IMR-90 (cell line): ENCODE measurements around the gene COQ2. TPM values are rescaled to one million over a fixed set of nuclear protein-coding genes. Genes with fewer than 3 reads are reported as not detected.
A peak's percentile ranks its signal among the peaks of the same experiment; 100 is the strongest.

ENCODE experiments used
- ATAC-seq: fragments of 200-7000 bp; cut with Tn5 transposase; 2 replicates; pipeline ENCODE4 v1.9.1; 2020; ENCODE audit warnings: low read depth, mild to moderate bottlenecking, moderate library complexity
- Bru-seq: library from RNA; stranded (reverse); fragments of 400-500 nt; gene quantifications from one replicate; lab custom pipeline; 2021; lab: Mats Ljungman, UMichigan
- BruChase-seq, 2 experiments: library from RNA; stranded (reverse); fragments of 400-500 nt; gene quantifications; one replicate each; lab custom pipeline; 2021; lab: Mats Ljungman, UMichigan
- BruUV-seq: library from RNA; stranded (reverse); fragments of 400-500 nt; replicated peaks from 2 replicates; lab custom pipeline; 2021; lab: Mats Ljungman, UMichigan
- CTCF ChIA-PET: fragments of 300-600 bp; formaldehyde crosslinking; extraction: SDS; loops from one replicate; lab custom pipeline; 2021; ENCODE audit warnings: antibody characterized with exemption; lab: Yijun Ruan, JAX
- POLR2A ChIA-PET: fragments of 300-600 bp; sonication (Branson Sonifier 250); formaldehyde crosslinking; loops from one replicate; lab custom pipeline; 2022; ENCODE audit warnings: antibody characterized with exemption; ENCODE audit not compliant: unreplicated experiment; lab: Charles Lee
- DNase-seq: peaks from one replicate; pipeline ENCODE4 v3.0.0; 2013
- H2AFZ ChIP-seq: replicated peaks from 2 replicates; pipeline ENCODE3; 2013; ENCODE audit warnings: low read length, mild to moderate bottlenecking; ENCODE audit not compliant: poor library complexity
- H2AK5ac ChIP-seq: 2 replicates; pipeline ENCODE4 v1.6.1; 2013; ENCODE audit warnings: low read depth, low read length, inconsistent platforms
- H2AK9ac ChIP-seq: replicated peaks from 2 replicates; pipeline ENCODE3; 2013; ENCODE audit warnings: mild to moderate bottlenecking, low read depth, low read length, moderate library complexity; ENCODE audit not compliant: poor library complexity
- H2BK120ac ChIP-seq: 2 replicates; pipeline ENCODE4 v1.6.1; 2013; ENCODE audit warnings: low read depth, low read length, inconsistent platforms
- H2BK15ac ChIP-seq: 3 replicates; pipeline ENCODE4 v1.6.1; 2013; ENCODE audit warnings: low read depth, low read length, inconsistent platforms
- H2BK20ac ChIP-seq: 2 replicates; pipeline ENCODE4 v1.6.1; 2013; ENCODE audit warnings: low read depth, mild to moderate bottlenecking, inconsistent platforms, low read length, moderate library complexity
- H2BK5ac ChIP-seq: 2 replicates; pipeline ENCODE4 v1.6.1; 2013; ENCODE audit warnings: mild to moderate bottlenecking, low read depth, low read length, inconsistent platforms; ENCODE audit not compliant: poor library complexity, severe bottlenecking
- H3K14ac ChIP-seq: replicated peaks from 2 replicates; pipeline ENCODE4 v1.6.1; 2013; ENCODE audit warnings: low read depth, low read length, inconsistent platforms
- H3K18ac ChIP-seq: 2 replicates; pipeline ENCODE4 v1.6.1; 2013; ENCODE audit warnings: low read depth, low read length, control low read depth
- H3K23ac ChIP-seq: 2 replicates; pipeline ENCODE4 v1.6.1; 2013; ENCODE audit warnings: low read depth, low read length, inconsistent platforms
- H3K27ac ChIP-seq: 2 replicates; pipeline ENCODE4 v1.5.1; 2013; ENCODE audit warnings: mild to moderate bottlenecking, control low read depth, low read length; ENCODE audit not compliant: insufficient read depth
- H3K27me3 ChIP-seq: 2 replicates; pipeline ENCODE4 v1.6.1; 2013; ENCODE audit warnings: low read length; ENCODE audit not compliant: control insufficient read depth, insufficient read depth
- H3K36me3 ChIP-seq: 2 replicates; pipeline ENCODE4 v1.6.1; 2013; ENCODE audit warnings: low read length, mixed read lengths; ENCODE audit not compliant: control insufficient read depth, insufficient read depth
- H3K4ac ChIP-seq: 2 replicates; pipeline ENCODE4 v1.6.1; 2013; ENCODE audit warnings: low read depth, low read length, inconsistent platforms
- H3K4me1 ChIP-seq: 2 replicates; pipeline ENCODE4 v1.6.1; 2013; ENCODE audit warnings: low read length, mixed read lengths; ENCODE audit not compliant: control insufficient read depth, insufficient read depth
- H3K4me2 ChIP-seq: 2 replicates; pipeline ENCODE4 v1.6.1; 2013; ENCODE audit warnings: low read depth, mild to moderate bottlenecking, control low read depth, low read length, moderate library complexity
- H3K4me3 ChIP-seq: 2 replicates; pipeline ENCODE4 v1.5.1; 2013; ENCODE audit warnings: low read depth, mild to moderate bottlenecking, control low read depth, low read length, moderate library complexity; ENCODE audit not compliant: insufficient read depth
- H3K56ac ChIP-seq: 2 replicates; pipeline ENCODE4 v1.6.1; 2013; ENCODE audit warnings: low read length, inconsistent platforms; ENCODE audit not compliant: insufficient read depth; ENCODE audit errors: extremely low read depth
- H3K79me1 ChIP-seq, 2 experiments: 2 replicates each; pipeline ENCODE4 v1.6.1; 2013; ENCODE audit warnings: low read length in 2 of 2, inconsistent platforms in 1 of 2, low read depth in 1 of 2
- H3K9ac ChIP-seq: 2 replicates; pipeline ENCODE4 v1.6.1; 2013; ENCODE audit warnings: low read depth, low read length, control low read depth
- H3K9me1 ChIP-seq: 2 replicates; pipeline ENCODE4 v1.6.1; 2013; ENCODE audit warnings: low read length, inconsistent platforms; ENCODE audit not compliant: insufficient read depth
- H3K9me3 ChIP-seq: 2 replicates; pipeline ENCODE4 v1.6.1; 2013; ENCODE audit warnings: low read length; ENCODE audit not compliant: control insufficient read depth, insufficient read depth
- H4K20me1 ChIP-seq: 2 replicates; pipeline ENCODE4 v1.6.1; 2013; ENCODE audit warnings: low read length, inconsistent platforms; ENCODE audit not compliant: insufficient read depth
- H4K5ac ChIP-seq: 2 replicates; pipeline ENCODE4 v1.6.1; 2013; ENCODE audit warnings: mild to moderate bottlenecking, low read depth, low read length, control low read depth
- H4K8ac ChIP-seq, 2 experiments: 2 replicates each; pipeline ENCODE4 v1.6.1; 2013; ENCODE audit warnings: low read depth in 2 of 2, low read length in 2 of 2, control low read depth in 1 of 2, inconsistent platforms in 1 of 2
- H4K91ac ChIP-seq: 2 replicates; pipeline ENCODE4 v1.6.1; 2013; ENCODE audit warnings: low read depth, low read length, inconsistent platforms; ENCODE audit not compliant: insufficient read depth
- CEBPB ChIP-seq: IDR thresholded peaks from 2 replicates; pipeline ENCODE4 v1.6.1; 2012; ENCODE audit warnings: low read depth, low read length, improper control_type of control experiment
- FOS ChIP-seq: fragments of 150-350 bp; IDR thresholded peaks from 2 replicates; pipeline ENCODE4 v1.6.1; 2016; ENCODE audit warnings: low read depth, low read length
- MXI1 ChIP-seq: IDR thresholded peaks from 2 replicates; pipeline ENCODE4 v1.6.1; 2012; ENCODE audit warnings: low read depth, mild to moderate bottlenecking, low read length, moderate library complexity, borderline replicate concordance
- POLR2A ChIP-seq: IDR thresholded peaks from 2 replicates; pipeline ENCODE4 v1.6.1; 2012; ENCODE audit warnings: mild to moderate bottlenecking, low read depth, low read length
- RAD21 ChIP-seq: IDR thresholded peaks from 2 replicates; pipeline ENCODE4 v1.6.1; 2012; ENCODE audit warnings: low read length, improper control_type of control experiment
- RCOR1 ChIP-seq: IDR thresholded peaks from 2 replicates; pipeline ENCODE4 v1.6.1; 2012; ENCODE audit warnings: mild to moderate bottlenecking, low read length, improper control_type of control experiment; ENCODE audit not compliant: insufficient replicate concordance
- SMC3 ChIP-seq: fragments of 150-350 bp; IDR thresholded peaks from 2 replicates; pipeline ENCODE4 v1.6.1; 2016; ENCODE audit warnings: low read depth, mild to moderate bottlenecking, antibody characterized with exemption, low read length, moderate library complexity
- WGBS, 2 experiments: methylation state at CpG; one replicate each; pipeline versions ENCODE4 v1.1.5 to v1.1.7; 2013; ENCODE audit warnings: missing lambda C conversion rate in 2 of 2; ENCODE audit not compliant: insufficient read length in 1 of 2; ENCODE audit errors: extremely low coverage in 2 of 2; 5-methylcytosine and 5-hydroxymethylcytosine counted together
- dilution Hi-C: fragments of 300-500 bp; cut with HindIII; formaldehyde crosslinking; loops from one replicate; pipeline ENCODE4 v1.14.3; 2018; ENCODE audit warnings: low sequenced_read_pairs; ENCODE audit not compliant: unreplicated experiment
- in situ Hi-C: fragments of 300-500 bp; cut with MboI; formaldehyde crosslinking; loops from 3 replicates; pipeline ENCODE4 v1.14.3; 2019; ENCODE audit warnings: low sequenced_read_pairs, inconsistent platforms, mixed read lengths
- intact Hi-C: fragments of 100-400 bp; cut with micrococcal nuclease; formaldehyde crosslinking; loops from 2 replicates; pipeline ENCODE4 v1.10.0; 2022
- long read RNA-seq: library from polyadenylated mRNA; unstranded; transcript quantifications from one replicate; pipeline ENCODE4 v2.0.0, GENCODE V29; 2021; ENCODE audit not compliant: unreplicated experiment
- polyA plus RNA-seq, 3 experiments: library from polyadenylated mRNA; depleted of rRNA; stranded (reverse); fragments of >200 nt; gene quantifications; 2 replicates each; pipeline ENCODE4 v1.2.3, GENCODE V29; 2012; ENCODE audit warnings: low replicate concordance in 1 of 3
- total RNA-seq: library from RNA; depleted of rRNA; stranded (reverse); fragments of >200 nt; gene quantifications from 2 replicates; pipeline ENCODE4 v1.2.3, GENCODE V29; 2012; rRNA removed
- TF ChIP-seq, protein P1 (sequence below): fragments of 150-350 bp; IDR thresholded peaks from 2 replicates; pipeline ENCODE4 v1.6.1; 2017; ENCODE audit warnings: mild to moderate bottlenecking, antibody characterized with exemption, low read length, low read depth
- TF ChIP-seq, protein P2 (sequence below): conservative IDR thresholded peaks from 2 replicates; pipeline ENCODE4 v1.5.1; 2012; ENCODE audit warnings: mild to moderate bottlenecking, low read depth, low read length, improper control_type of control experiment

The COQ2 gene, protein sequence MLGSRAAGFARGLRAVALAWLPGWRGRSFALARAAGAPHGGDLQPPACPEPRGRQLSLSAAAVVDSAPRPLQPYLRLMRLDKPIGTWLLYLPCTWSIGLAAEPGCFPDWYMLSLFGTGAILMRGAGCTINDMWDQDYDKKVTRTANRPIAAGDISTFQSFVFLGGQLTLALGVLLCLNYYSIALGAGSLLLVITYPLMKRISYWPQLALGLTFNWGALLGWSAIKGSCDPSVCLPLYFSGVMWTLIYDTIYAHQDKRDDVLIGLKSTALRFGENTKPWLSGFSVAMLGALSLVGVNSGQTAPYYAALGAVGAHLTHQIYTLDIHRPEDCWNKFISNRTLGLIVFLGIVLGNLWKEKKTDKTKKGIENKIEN
- 7.3 and 8.9 TPM in 2 replicates for total RNA-seq
- 7.4 and 7.9 TPM in 2 replicates for polyA plus RNA-seq (2012; rRNA removed)
- 3.7 TPM in 2 replicates for polyA plus RNA-seq (2012; cell fraction: cytosol; rRNA removed)
- polyA plus RNA-seq (2012; cell fraction: nucleus; rRNA removed; ENCODE audit: low replicate concordance), result 1.1 and 3.2 TPM in 2 replicates
- Bru-seq, nascent RNA, result percentile 53 among the genes with signal in this experiment
- BruChase-seq, experiment 1, labeled RNA remaining after a 6-hour chase, result percentile 49 among the genes with signal in this experiment
- percentile 45 among the genes with signal in this experiment for BruChase-seq, experiment 2, labeled RNA remaining after a 2-hour chase
- long read RNA-seq, transcript COQ2-206 (7 exons, 1,641 nt), result major isoform, 17 of 18 reads
- long read RNA-seq, partial matches to known transcripts, result 0 of 18 reads
- long read RNA-seq, other reads (novel, unspliced or antisense), result 1 of 18 reads

DNA sequence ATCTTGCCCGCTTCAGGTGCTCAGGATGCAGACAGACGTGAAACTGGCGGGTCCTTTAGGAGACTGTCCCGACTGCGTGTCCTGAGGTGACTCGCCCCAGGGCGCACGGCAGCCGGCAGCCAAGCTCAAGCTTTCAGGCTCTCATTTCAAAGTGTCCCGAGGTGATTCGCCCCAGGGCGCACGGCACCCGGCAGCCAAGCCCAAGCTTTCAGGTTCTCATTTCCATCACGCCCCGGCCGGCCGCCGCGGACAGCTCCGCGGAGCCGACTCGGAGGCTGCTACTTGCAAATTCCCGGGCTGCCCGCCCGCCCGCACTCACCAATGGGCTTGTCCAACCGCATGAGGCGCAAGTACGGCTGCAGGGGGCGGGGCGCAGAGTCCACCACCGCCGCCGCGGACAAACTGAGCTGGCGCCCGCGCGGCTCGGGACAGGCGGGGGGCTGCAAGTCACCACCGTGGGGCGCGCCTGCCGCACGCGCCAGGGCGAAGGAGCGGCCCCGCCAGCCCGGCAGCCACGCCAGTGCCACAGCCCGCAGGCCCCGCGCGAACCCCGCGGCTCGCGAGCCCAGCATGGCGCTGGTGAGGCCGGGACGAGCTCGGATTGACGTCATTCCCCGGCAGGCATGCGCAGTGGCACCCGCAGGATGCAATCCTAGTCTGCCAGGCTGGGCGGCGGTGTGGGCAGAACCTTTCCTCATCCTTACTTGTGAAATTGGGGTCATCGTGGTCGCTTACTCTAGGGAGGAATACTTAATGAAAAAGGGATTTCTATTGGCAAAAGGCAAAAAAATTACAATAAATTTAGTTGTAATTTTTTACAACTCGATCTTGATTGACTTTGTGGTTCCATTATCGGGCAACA is at the start of gene COQ2:
Gene COQ2, minus strand, starts transcription at position 606 of the 862 bp plus-strand sequence. Its CDS starts 34 bp downstream, at position 572.
- in situ Hi-C loops, result loop anchor here (10.0 kb wide), 2 partner anchors 170 to 210 kb away; partner anchors contain the start of genes HELQ and MRPS18C
- ATAC-seq (peak; percentile 96), DNase-seq (peak; percentile 92)
- WGBS, 2 experiments, result 1% methylated on average over 60 of the region's 76 CpGs; no CpG with 5 or more reads in 1 of the 2 experiments
- peak within 1 kb of the TSS; percentile 88 for H3K23ac ChIP-seq
- POLR2A ChIA-PET, result interaction anchor here (0.9 kb wide), 1 partner anchor 249 kb away, joined by 4 read pairs; the partner anchor contains the start of gene COPS4
- H2BK120ac ChIP-seq, result peak within 1 kb of the TSS; percentile 44
- peak within 1 kb of the TSS; percentile 42 for H3K18ac ChIP-seq
- H3K14ac ChIP-seq, result peak within 1 kb of the TSS; percentile 75
- H3K27ac ChIP-seq, result peak within 1 kb of the TSS; percentile 68
- no peaks in the 10 kb centered on the region for H3K4me1 ChIP-seq
- H3K4me3 ChIP-seq, result peak within 1 kb of the TSS; percentile 74
- H2AK5ac ChIP-seq, result no peak within 1 kb of the TSS
- CTCF ChIA-PET, result interaction anchor here (0.8 to 1.0 kb wide), 4 partner anchors 9 to 488 kb away, joined by 3 read pairs; no protein-coding TSS in a partner anchor
- H3K79me1 ChIP-seq, result peaks cover 5 to 16% of the 10 kb centered on the region in 2 experiments; a peak in 3 of 4 replicates
- H3K36me3 ChIP-seq, result no peaks in the 10 kb centered on the region
- H3K9me3 ChIP-seq, result no peaks in the 10 kb centered on the region
- H3K56ac ChIP-seq, result peak within 1 kb of the TSS; percentile 93
- H4K8ac ChIP-seq, result peak within 1 kb of the TSS; percentile 71 to 80
- H3K4ac ChIP-seq, result peak within 1 kb of the TSS; percentile 22; the same call in 1 of the 2 replicates
- peak within 1 kb of the TSS; percentile 53 for H4K91ac ChIP-seq
- H3K9ac ChIP-seq, result peak within 1 kb of the TSS; percentile 82
- H3K9me1 ChIP-seq, result no peaks in the 10 kb centered on the region
- H3K4me2 ChIP-seq, result peak within 1 kb of the TSS; percentile 93
- dilution Hi-C loops, result no loop called here
- no peaks in the 10 kb centered on the region for H3K27me3 ChIP-seq
- H2BK20ac ChIP-seq, result no peak within 1 kb of the TSS
- no peak within 1 kb of the TSS; the same call in 2 of the 3 replicates for H2BK15ac ChIP-seq
- H2BK5ac ChIP-seq, result peak within 1 kb of the TSS; percentile 84
- peak within 1 kb of the TSS; percentile 88 for H2AFZ ChIP-seq
- H4K5ac ChIP-seq, result peak within 1 kb of the TSS; percentile 16; the same call in 1 of the 2 replicates
- intact Hi-C loops, result loop anchor here (2.0 to 10.0 kb wide), 2 partner anchors 170 to 430 kb away; partner anchors contain the start of gene HELQ
- 0 out of 2 replicates have a peak, but pooled peaks cover 3% of the 10 kb centered on the region for H4K20me1 ChIP-seq
- H2AK9ac ChIP-seq, result peak within 1 kb of the TSS; percentile 35
- BruUV-seq, result no TSS peak
- TF ChIP-seq, protein P1, sequence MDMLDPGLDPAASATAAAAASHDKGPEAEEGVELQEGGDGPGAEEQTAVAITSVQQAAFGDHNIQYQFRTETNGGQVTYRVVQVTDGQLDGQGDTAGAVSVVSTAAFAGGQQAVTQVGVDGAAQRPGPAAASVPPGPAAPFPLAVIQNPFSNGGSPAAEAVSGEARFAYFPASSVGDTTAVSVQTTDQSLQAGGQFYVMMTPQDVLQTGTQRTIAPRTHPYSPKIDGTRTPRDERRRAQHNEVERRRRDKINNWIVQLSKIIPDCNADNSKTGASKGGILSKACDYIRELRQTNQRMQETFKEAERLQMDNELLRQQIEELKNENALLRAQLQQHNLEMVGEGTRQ, result no peak
- TF ChIP-seq, protein P2, sequence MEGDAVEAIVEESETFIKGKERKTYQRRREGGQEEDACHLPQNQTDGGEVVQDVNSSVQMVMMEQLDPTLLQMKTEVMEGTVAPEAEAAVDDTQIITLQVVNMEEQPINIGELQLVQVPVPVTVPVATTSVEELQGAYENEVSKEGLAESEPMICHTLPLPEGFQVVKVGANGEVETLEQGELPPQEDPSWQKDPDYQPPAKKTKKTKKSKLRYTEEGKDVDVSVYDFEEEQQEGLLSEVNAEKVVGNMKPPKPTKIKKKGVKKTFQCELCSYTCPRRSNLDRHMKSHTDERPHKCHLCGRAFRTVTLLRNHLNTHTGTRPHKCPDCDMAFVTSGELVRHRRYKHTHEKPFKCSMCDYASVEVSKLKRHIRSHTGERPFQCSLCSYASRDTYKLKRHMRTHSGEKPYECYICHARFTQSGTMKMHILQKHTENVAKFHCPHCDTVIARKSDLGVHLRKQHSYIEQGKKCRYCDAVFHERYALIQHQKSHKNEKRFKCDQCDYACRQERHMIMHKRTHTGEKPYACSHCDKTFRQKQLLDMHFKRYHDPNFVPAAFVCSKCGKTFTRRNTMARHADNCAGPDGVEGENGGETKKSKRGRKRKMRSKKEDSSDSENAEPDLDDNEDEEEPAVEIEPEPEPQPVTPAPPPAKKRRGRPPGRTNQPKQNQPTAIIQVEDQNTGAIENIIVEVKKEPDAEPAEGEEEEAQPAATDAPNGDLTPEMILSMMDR, result 0 out of 2 replicates have a peak, but pooled peaks have one; percentile 11
- peak; percentile 1; the same call in 1 of the 2 replicates for TF ChIP-seq RAD21
- peak; percentile 92 for TF ChIP-seq CEBPB
- no peak for TF ChIP-seq SMC3
- TF ChIP-seq MXI1, result peak; percentile 60; the same call in 1 of the 2 replicates
- TF ChIP-seq POLR2A, result peak; percentile 84
- 0 out of 2 replicates have a peak, but pooled peaks have one; percentile 21 for TF ChIP-seq FOS
- no peak for TF ChIP-seq RCOR1
